ENCODE data around the gene NEGR1.
"Not testable (repeated sequence)": the region's sequence is repeated elsewhere in the genome, so short reads cannot be mapped to it uniquely, and the experiment has no call there.

Gene NEGR1

DNA sequence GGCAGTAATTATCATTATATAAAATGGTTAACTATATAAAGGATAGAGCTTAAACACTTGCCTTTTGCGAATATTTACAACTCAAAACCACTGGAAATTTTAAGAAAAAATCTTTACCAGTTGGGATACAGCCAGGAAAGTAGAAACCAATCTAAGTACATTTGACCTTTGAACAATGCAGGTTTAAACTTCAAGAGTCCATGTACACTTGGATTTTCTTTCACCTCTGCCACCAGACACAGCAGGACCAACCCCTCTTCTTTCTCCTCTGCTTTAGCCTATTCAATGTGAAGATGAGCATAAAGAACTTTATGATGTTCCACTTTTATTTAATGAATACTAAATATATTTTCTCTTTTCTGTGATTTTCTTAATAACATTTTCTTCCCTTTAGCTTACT, 361.1 kb downstream of the NEGR1 start:
- no peak for DNase-seq

DNA sequence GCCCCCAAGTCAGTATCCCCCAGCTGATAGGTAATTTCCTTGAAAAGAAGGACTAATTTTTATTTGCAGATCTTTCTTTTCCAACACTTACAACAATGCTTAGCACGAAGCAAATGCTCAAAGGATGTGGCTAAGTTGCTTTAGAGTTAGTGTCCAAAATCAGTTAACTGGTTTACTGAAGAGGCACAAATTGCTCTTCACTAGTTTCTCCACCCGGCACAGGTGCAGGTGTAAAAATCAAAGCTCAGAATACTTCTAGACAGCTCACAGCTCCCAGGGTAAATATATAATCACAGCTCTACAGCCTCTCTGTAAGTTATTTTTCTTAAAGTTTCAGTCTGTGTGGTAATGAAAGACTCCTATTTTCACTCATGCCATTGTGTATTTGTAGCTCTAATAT, 361.8 kb downstream of the NEGR1 start:
- DNase-seq: no peak

DNA sequence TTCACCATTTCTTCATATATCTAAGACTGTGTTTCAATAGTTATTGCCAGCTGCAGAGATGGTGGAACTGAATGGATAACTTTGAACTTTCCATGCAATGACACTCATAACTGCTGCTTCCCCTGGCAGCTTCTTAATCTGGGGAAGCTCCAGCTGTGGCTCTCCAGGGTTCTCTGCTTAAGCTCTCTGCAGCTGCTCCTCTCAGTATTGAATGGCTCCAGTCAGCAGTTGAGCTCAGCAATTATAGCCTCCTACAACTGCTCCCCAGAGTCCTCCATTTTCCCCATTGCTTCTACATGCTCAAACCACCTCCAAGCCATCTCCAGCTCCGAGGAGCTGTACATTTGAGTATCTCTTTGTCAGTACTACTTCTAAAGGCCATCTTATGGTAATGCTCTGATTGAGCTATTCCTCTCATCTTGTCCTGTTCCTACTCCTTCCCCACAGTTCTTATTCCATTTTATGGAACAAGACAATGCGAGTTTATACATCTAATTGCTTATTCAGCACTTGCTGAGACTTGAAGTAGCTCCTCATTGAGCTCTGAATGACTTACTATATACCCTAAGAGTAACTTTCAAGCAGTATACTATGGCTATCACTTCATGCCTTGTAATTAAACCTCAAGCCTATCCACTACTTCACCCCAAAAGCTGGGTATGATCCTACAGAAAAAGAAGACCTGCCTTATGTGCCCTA, 362.4 kb downstream of the NEGR1 start:
- no peak for DNase-seq

DNA sequence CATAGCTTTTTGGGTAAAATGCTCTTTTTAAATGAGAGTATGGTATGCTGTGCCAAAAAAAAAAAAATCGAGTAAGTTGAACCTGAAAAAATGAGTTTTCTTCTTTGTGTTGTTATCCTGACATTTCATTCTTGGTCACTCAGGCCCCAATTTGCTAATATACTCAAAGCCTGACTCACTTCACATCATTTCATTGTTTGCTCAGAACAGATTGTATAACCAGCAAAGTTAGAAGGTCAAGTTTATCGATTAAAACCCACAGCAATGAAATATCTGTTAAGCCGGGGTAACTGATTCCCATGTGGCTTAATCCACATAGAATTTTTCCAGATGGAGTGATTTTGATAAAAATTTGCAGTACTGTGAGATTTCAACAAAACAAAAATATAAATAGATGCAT, 363.7 kb downstream of the NEGR1 start:
- no peak for DNase-seq

DNA sequence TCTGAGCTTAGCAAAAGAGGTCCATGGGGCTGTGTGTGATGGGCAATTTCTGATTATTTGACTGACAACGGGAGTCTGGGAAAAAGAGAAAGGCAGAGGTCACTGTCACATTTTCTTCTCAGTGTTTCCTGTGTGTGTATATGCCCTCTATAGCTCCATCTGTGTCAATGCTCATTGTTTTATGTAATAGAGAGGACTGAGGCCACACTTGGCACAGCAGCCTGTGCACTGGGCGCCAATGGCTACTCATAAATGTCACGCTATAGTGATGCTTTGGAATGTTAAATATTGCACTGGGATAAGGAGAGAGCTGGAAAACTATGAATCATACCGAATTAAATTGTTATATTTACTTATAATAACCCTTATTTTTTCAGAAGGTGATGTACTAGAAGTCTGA, 365.4 kb downstream of the NEGR1 start:
- DNase-seq: no peak

DNA sequence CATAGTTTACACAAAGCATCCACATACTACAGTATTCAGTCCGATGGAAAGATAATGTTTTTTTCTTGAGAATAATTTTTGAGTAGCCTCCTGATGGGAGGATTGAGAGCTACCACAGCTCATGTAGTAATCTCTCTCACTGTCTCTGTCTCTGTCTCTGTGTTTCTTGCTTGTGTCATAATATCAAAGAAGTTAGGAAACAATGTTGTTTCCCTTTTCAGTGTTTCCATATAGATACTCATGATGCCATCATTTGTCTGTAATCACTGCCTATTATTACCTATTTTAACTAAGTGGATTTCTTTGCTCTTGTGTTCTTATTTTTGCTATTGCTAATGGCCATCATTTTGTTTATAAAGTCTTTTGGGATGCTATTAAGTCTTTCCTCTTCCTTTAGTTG, 367.7 kb downstream of the NEGR1 start:
- DNase-seq: no peak

DNA sequence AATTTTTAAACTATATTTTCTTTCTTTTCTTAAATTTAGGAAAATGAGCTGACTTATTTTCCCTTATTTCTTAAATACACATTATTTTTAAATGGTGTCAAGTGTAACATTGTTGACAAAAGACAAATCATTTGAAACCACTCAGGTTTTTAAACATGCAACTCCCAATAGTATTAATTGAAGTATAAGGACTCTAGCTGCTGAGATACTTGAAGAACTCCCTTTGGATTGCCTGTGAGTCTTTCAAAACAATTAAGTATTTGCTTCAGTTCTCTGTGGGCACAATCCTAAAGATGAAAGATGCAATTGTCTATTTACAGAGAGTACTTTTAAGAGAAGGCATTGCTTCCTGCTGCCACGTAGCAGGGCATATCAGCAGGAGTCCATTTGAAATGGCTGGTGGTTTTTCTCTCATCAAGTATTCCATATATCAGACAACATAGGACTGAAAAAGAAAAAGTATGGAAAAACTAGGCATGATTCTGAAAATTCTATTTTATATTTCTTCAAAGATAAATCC, 373.4 kb downstream of the NEGR1 start:
- no peak for DNase-seq

DNA sequence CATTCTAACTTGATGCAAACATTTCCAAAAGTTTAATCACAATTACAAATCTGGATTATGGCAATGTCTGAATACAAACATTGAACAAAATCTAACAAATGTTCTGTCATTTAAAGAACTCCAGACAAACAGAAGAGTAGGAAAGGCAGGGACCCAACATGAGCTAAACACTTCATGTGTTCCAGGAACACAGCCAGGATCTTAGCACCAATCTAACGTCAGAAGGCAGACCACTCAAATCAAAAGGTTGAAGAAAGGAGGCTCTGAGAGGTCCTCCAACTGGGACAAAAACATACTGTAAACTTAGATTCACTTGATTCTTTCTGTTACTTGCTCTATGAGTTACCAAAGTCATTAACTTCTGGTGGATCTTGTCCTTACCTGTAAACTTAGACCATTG, 374.0 kb downstream of the NEGR1 start:
- no peak for DNase-seq

DNA sequence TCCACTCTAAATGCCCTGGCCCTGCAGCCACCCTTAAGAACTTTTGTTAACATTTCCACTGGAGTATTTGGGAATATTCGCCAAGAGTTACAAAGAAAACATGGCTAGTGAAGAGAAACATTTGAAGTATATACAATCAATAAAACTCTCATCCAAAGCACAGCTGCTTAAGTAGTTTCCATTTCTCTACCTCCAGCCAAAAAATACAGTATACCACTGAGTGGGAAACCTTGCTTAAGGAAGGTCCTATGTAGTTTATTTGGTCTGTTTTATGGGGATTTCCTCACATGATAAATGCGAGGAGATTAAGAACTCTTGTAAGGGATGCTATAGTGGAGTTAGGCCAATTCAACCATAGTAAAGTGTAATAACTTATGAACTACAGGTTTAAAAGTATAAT, 382.5 kb downstream of the NEGR1 start:
- no peak for DNase-seq

DNA sequence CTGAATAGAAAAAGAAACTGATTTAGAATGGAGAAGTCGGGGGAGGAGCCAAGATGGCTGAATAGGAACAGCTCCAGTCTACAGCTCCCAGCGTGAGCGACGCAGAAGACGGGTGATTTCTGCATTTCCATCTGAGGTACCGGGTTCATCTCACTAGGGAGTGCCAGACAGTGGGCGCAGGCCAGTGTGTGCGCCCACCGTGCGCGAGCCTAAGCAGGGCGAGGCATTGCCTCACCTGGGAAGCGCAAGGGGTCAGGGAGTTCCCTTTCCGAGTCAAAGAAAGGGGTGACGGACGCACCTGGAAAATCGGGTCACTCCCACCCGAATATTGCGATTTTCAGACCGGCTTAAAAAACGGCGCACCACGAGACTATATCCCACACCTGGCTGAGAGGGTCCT, 394.2 kb downstream of the NEGR1 start:
- not testable (repeated sequence) for DNase-seq

DNA sequence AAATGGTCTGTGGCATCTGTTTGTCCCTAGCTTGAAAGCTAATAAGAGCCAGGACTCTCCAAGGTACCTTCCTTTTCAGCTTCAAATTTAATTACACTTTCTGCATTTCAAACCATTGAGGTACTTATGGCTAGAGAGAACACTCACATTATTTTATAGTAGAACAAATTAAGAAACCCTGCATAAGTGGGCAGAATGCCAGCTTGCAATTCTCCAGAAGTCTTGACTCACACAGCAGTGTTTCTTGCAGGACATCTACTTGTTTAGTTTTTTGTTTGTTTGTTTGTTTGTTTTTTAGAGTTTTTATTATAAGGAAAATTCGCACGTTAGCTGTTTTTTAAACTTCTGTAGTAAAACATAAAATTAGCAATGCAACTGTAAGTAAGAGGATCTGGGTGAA, 397.2 kb downstream of the NEGR1 start:
- DNase-seq: no peak

DNA sequence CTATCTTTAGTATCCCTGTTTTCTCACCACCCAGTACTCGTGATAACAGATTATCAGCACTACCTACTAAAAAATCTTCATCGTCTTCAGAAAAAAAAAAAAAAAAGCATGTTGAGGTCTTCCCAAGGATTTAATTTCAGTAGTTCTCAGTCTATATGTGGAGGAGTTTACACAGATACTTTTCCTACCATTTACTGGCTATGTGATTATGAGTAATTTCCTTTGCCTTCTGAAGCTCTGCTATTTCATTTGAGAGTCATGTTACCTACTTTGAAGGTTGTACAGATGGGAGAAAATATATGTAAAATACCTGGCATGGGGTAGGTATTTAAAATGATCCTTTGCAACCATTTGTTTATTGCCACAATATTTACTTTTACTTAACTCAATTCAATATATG, 399.7 kb downstream of the NEGR1 start:
- no peak for DNase-seq

DNA sequence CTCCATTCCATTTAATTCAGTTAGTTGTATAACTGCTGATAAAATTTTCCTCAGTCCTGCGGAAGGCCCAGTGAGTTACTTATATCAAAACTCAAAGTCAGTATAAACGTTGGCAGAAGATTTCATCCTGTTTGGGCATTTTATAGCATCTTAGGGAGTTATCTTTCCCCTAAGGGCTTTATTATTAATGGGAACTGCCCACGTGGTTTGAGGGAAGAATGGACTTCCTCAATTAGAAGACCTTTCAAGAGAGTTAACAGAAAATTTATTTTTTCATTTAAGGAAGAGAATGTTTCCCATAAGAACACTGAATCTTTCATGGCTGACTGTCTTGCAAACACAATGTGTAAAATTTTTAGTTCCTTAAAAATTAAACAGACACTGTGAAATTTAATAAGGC, 400.1 kb downstream of the NEGR1 start:
- no peak for DNase-seq

DNA sequence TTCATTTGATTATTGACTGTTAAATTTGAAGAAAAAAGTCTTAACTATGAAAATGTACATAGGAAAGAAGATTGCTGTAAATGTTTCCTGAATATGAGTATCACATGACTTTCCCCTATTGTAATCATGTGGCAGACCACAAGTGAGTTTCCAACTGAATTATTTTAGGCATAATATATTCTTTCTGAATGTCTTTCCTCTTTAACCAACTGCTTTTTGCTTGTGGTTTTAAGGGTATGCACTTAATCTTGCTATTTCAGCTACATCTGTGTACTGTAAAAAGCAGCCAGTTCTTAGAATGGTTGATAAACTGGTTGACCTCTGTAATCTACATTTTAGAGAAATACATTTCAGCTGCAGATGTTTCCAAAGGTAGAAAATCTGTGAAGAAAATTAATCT, 400.7 kb downstream of the NEGR1 start:
- no peak for DNase-seq

DNA sequence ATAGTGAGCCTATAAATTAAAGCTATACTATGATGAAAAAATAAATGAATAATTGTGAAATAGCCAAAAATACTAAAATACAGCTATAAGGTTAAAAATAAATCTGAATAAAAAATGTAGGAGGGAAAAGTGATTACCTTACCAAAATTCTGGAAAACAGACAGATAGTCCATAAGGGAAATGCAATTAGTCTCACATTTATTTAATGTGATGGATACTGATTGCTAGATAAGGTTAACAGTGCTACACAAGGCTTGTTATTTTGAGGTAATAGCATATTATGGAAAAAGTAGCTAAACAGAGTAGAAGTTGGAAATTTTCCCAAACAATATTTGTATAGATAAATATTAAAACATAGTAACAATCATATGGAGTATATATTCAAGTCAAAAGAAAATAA, 413.0 kb downstream of the NEGR1 start:
- no peak for DNase-seq

DNA sequence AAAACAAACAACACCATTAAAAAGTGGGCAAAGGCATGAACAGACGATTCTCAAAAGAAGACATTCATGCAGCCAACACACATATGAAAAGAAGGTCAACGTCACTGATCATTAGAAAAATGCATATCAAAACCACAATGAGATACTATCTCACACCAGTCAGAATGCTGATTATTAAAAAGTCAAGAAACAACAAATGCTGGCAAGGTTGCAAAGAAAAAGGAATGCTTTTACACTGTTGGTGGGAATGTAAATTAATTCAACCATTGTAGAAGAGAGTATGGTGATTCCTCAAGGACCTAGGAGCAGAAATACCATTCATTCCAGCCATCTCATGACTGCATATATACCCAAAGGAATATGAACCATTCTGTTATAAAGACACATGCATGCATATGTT, 419.6 kb downstream of the NEGR1 start:
- no peak for DNase-seq

DNA sequence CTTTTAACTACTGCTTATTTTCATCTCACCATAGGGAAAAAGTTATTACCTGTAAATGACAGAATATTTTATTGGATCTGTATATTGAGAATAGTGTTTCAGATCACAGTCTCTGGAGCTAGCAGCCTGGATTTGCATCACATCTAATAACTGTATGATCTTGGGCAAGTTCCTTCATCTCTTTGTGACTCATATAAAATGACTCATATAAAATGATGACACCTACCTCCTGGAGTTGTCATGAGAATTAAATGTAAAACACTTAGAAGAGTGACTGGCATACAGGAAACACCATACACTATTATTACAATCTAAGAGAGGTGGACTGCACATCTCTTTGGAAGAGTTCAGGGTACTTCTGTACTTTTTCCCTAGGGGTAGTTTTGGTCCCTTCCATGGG, 421.3 kb downstream of the NEGR1 start:
- no peak for DNase-seq

DNA sequence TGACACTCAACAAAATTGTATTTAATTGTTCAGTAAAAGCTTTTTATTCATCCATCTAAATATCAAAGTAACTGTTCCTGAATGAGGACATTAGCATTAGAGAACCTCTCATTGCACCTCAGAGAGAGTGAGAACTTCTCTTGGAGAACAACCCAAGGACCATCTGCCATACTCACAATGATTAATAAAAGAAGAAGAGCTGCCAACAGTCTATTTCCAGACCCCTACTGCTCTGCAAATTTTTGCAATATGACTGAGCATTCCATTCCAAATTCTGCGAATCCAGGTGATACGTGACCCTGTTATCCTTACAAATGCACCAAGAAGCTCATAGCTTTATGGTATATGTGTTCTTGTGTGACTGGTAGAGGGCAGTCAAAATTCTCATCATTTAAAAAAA, 422.5 kb downstream of the NEGR1 start:
- DNase-seq: no peak

DNA sequence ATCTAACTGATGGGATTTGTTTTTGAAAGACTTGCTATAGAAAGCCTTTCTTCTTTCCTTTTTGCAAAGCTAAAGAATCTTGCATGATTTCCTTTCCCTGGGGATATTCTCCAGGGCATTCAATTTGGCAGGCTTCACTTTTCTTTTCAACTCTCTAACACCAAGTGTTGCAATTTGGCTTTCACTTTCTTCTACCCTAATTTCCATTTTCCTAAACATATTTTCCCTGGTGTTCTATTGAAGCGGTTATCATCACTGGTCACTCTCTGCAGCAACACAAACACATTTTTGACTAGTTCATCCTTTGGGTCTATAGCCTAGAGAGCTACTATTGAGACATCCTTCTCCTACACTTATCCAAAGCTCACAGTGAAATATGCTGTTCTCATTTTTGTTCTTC, 424.5 kb downstream of the NEGR1 start:
- DNase-seq: no peak

DNA sequence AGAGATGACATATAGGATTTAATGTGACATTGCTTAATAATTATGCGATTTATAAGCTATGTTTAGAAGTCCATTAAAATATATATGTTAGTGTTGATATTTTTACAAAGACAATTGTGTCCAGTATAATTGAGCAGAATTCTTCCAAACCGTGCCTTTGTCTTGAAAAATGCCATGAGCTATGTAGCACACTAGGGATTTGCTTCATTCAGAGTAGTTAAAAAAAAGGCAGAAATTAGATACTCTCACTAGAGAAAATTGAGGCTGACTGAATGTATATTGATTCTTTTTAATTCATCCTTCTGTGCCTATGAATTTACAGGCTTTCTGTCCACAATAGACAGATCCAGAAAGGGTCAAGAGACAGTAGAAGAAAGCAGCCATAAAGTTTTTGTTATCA, 429.0 kb downstream of the NEGR1 start:
- no peak for DNase-seq

DNA sequence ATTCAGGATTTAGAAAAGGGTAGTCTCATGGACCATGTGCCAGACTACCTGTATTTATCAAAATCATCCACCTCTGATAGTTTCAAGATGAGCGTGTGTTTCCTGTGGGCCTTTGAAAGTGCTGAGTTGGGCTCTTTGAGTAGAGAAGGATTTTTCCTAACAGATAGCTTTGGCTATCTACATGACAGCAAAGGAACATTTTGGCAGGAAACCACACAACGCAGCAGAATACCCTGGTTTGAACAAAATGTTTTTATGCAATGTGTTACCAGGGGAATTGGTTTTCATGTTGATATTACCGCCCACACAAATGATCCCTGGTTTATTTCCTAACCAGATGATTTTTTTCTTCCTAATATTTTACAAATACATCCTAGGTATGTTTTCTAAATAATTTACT, 431.4 kb downstream of the NEGR1 start:
- DNase-seq: no peak

DNA sequence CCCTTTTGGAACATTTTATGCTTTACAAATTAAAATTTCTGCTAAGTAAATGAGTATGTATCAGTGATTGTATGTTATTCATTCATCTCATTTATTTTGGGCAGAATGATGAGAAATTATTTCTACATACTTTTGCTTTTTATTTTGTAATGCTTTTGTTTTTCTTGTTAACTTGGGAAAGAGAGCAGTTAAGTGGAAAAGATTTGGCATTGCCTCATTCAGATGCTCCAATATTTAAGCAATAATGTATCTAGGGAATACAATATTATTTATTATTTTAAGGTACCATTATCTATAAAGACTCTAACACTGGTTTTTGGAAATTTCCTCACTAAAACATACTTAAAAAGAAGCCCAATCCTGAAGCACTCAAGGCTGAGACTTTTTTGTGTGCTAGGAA, 431.8 kb downstream of the NEGR1 start:
- no peak for DNase-seq

DNA sequence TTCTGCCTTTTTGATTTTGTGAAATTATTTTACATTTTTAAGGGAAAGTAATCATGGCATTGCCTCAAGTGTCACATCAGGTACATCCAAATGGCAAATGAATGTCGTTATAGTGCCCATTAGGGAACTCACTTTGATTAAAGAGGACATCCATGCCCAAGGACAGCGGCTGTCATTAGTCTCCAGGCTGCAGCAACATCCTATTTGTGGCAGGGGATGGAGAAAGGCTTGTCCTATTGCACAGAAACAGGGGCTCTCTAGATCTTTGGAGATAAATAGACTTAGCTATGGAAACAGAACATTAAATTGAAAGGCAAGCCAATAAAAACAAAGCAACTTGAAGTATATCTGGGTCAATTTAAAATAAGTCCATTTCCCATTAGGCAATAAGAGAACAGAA, 439.3 kb downstream of the NEGR1 start:
- DNase-seq: no peak

DNA sequence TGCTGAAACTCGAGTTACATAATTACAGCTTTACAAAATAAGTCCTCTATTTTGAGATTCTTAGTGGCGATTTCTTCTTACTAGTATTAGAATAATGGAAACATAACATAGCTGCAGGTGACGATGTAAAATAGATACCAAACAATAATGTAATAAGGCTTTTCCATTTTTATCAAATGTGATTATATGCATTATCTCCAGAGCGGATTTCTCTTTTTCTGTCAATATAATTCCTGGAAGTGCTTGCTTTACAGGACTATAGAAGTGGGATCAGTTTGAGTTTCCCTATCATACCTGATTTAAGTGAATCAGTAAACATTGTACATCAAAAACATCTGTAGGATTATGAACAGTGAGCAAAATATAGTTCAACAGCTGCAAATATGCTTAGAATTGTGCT, 442.5 kb downstream of the NEGR1 start:
- DNase-seq: no peak

DNA sequence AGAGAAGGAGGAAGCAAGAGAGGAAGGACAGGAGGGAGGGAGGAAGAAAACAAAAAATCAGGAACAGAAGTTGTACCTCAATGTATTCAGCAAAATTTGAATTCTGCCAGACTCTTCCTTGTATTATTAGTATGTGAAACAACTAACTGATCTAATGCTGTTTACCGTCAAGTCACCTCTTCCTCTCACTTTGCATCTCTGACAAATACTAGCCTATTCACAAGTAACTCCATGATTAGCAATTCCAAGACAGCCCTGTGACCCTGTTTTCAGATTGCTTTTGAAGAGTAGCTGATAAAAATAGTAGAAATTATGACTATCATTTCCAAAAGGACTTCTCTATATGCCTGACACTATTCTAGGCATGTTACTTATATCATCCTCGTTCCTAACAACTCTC, 445.4 kb downstream of the NEGR1 start:
- DNase-seq: no peak

DNA sequence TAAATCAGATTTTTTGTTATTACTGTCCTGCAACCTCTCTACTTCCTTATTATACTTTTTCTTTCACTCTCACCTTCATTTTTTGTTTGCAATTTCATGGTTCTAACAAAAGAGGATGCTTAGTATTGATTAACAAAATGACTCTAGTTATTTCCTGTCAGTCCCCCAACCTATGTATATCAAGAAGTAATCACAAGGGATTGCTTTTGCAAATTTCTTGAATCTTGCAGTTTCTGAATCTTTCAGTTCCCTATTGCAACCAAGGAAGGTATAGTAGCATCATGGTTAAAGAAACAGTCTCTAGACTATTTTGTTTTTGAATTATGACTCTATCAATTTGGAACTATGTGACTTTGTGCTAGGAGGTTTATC, 446.9 kb downstream of the NEGR1 start:
- DNase-seq: no peak
